IMR-90 (cell line): ENCODE measurements around the gene HCFC1R1. TPM values are rescaled to one million over a fixed set of nuclear protein-coding genes. Genes with fewer than 3 reads are reported as not detected.

Source experiments
- ATAC-seq: fragments of 200-7000 bp; cut with Tn5 transposase; 2 replicates; pipeline ENCODE4 v1.9.1; 2020; ENCODE audit warnings: low read depth, mild to moderate bottlenecking, moderate library complexity
- BruUV-seq: library from RNA; stranded (reverse); fragments of 400-500 nt; replicated peaks from 2 replicates; lab custom pipeline; 2021; lab: Mats Ljungman, UMichigan
- CTCF ChIA-PET: fragments of 300-600 bp; formaldehyde crosslinking; extraction: SDS; loops from one replicate; lab custom pipeline; 2021; ENCODE audit warnings: antibody characterized with exemption; lab: Yijun Ruan, JAX
- POLR2A ChIA-PET: fragments of 300-600 bp; sonication (Branson Sonifier 250); formaldehyde crosslinking; loops from one replicate; lab custom pipeline; 2022; ENCODE audit warnings: antibody characterized with exemption; ENCODE audit not compliant: unreplicated experiment; lab: Charles Lee
- DNase-seq: peaks from one replicate; pipeline ENCODE4 v3.0.0; 2013
- H2AFZ ChIP-seq: replicated peaks from 2 replicates; pipeline ENCODE3; 2013; ENCODE audit warnings: low read length, mild to moderate bottlenecking; ENCODE audit not compliant: poor library complexity
- H2AK5ac ChIP-seq: 2 replicates; pipeline ENCODE4 v1.6.1; 2013; ENCODE audit warnings: low read depth, low read length, inconsistent platforms
- H2AK9ac ChIP-seq: replicated peaks from 2 replicates; pipeline ENCODE3; 2013; ENCODE audit warnings: mild to moderate bottlenecking, low read depth, low read length, moderate library complexity; ENCODE audit not compliant: poor library complexity
- H2BK120ac ChIP-seq: 2 replicates; pipeline ENCODE4 v1.6.1; 2013; ENCODE audit warnings: low read depth, low read length, inconsistent platforms
- H2BK15ac ChIP-seq: 3 replicates; pipeline ENCODE4 v1.6.1; 2013; ENCODE audit warnings: low read depth, low read length, inconsistent platforms
- H2BK20ac ChIP-seq: 2 replicates; pipeline ENCODE4 v1.6.1; 2013; ENCODE audit warnings: low read depth, mild to moderate bottlenecking, inconsistent platforms, low read length, moderate library complexity
- H2BK5ac ChIP-seq: 2 replicates; pipeline ENCODE4 v1.6.1; 2013; ENCODE audit warnings: mild to moderate bottlenecking, low read depth, low read length, inconsistent platforms; ENCODE audit not compliant: poor library complexity, severe bottlenecking
- H3K14ac ChIP-seq: replicated peaks from 2 replicates; pipeline ENCODE4 v1.6.1; 2013; ENCODE audit warnings: low read depth, low read length, inconsistent platforms
- H3K18ac ChIP-seq: 2 replicates; pipeline ENCODE4 v1.6.1; 2013; ENCODE audit warnings: low read depth, low read length, control low read depth
- H3K23ac ChIP-seq: 2 replicates; pipeline ENCODE4 v1.6.1; 2013; ENCODE audit warnings: low read depth, low read length, inconsistent platforms
- H3K27ac ChIP-seq: 2 replicates; pipeline ENCODE4 v1.5.1; 2013; ENCODE audit warnings: mild to moderate bottlenecking, control low read depth, low read length; ENCODE audit not compliant: insufficient read depth
- H3K27me3 ChIP-seq: 2 replicates; pipeline ENCODE4 v1.6.1; 2013; ENCODE audit warnings: low read length; ENCODE audit not compliant: control insufficient read depth, insufficient read depth
- H3K36me3 ChIP-seq: 2 replicates; pipeline ENCODE4 v1.6.1; 2013; ENCODE audit warnings: low read length, mixed read lengths; ENCODE audit not compliant: control insufficient read depth, insufficient read depth
- H3K4ac ChIP-seq: 2 replicates; pipeline ENCODE4 v1.6.1; 2013; ENCODE audit warnings: low read depth, low read length, inconsistent platforms
- H3K4me1 ChIP-seq: 2 replicates; pipeline ENCODE4 v1.6.1; 2013; ENCODE audit warnings: low read length, mixed read lengths; ENCODE audit not compliant: control insufficient read depth, insufficient read depth
- H3K4me2 ChIP-seq: 2 replicates; pipeline ENCODE4 v1.6.1; 2013; ENCODE audit warnings: low read depth, mild to moderate bottlenecking, control low read depth, low read length, moderate library complexity
- H3K4me3 ChIP-seq: 2 replicates; pipeline ENCODE4 v1.5.1; 2013; ENCODE audit warnings: low read depth, mild to moderate bottlenecking, control low read depth, low read length, moderate library complexity; ENCODE audit not compliant: insufficient read depth
- H3K56ac ChIP-seq: 2 replicates; pipeline ENCODE4 v1.6.1; 2013; ENCODE audit warnings: low read length, inconsistent platforms; ENCODE audit not compliant: insufficient read depth; ENCODE audit errors: extremely low read depth
- H3K79me1 ChIP-seq, 2 experiments: 2 replicates each; pipeline ENCODE4 v1.6.1; 2013; ENCODE audit warnings: low read length in 2 of 2, inconsistent platforms in 1 of 2, low read depth in 1 of 2
- H3K9ac ChIP-seq: 2 replicates; pipeline ENCODE4 v1.6.1; 2013; ENCODE audit warnings: low read depth, low read length, control low read depth
- H3K9me1 ChIP-seq: 2 replicates; pipeline ENCODE4 v1.6.1; 2013; ENCODE audit warnings: low read length, inconsistent platforms; ENCODE audit not compliant: insufficient read depth
- H3K9me3 ChIP-seq: 2 replicates; pipeline ENCODE4 v1.6.1; 2013; ENCODE audit warnings: low read length; ENCODE audit not compliant: control insufficient read depth, insufficient read depth
- H4K20me1 ChIP-seq: 2 replicates; pipeline ENCODE4 v1.6.1; 2013; ENCODE audit warnings: low read length, inconsistent platforms; ENCODE audit not compliant: insufficient read depth
- H4K5ac ChIP-seq: 2 replicates; pipeline ENCODE4 v1.6.1; 2013; ENCODE audit warnings: mild to moderate bottlenecking, low read depth, low read length, control low read depth
- H4K8ac ChIP-seq, 2 experiments: 2 replicates each; pipeline ENCODE4 v1.6.1; 2013; ENCODE audit warnings: low read depth in 2 of 2, low read length in 2 of 2, control low read depth in 1 of 2, inconsistent platforms in 1 of 2
- H4K91ac ChIP-seq: 2 replicates; pipeline ENCODE4 v1.6.1; 2013; ENCODE audit warnings: low read depth, low read length, inconsistent platforms; ENCODE audit not compliant: insufficient read depth
- RCOR1 ChIP-seq: IDR thresholded peaks from 2 replicates; pipeline ENCODE4 v1.6.1; 2012; ENCODE audit warnings: mild to moderate bottlenecking, low read length, improper control_type of control experiment; ENCODE audit not compliant: insufficient replicate concordance
- WGBS, 2 experiments: methylation state at CpG; one replicate each; pipeline versions ENCODE4 v1.1.5 to v1.1.7; 2013; ENCODE audit warnings: missing lambda C conversion rate in 2 of 2; ENCODE audit not compliant: insufficient read length in 1 of 2; ENCODE audit errors: extremely low coverage in 2 of 2; 5-methylcytosine and 5-hydroxymethylcytosine counted together
- dilution Hi-C: fragments of 300-500 bp; cut with HindIII; formaldehyde crosslinking; loops from one replicate; pipeline ENCODE4 v1.14.3; 2018; ENCODE audit warnings: low sequenced_read_pairs; ENCODE audit not compliant: unreplicated experiment
- in situ Hi-C: fragments of 300-500 bp; cut with MboI; formaldehyde crosslinking; loops from 3 replicates; pipeline ENCODE4 v1.14.3; 2019; ENCODE audit warnings: low sequenced_read_pairs, inconsistent platforms, mixed read lengths
- intact Hi-C: fragments of 100-400 bp; cut with micrococcal nuclease; formaldehyde crosslinking; loops from 2 replicates; pipeline ENCODE4 v1.10.0; 2022
- polyA plus RNA-seq, 3 experiments: library from polyadenylated mRNA; depleted of rRNA; stranded (reverse); fragments of >200 nt; gene quantifications; 2 replicates each; pipeline ENCODE4 v1.2.3, GENCODE V29; 2012; ENCODE audit warnings: low replicate concordance in 1 of 3
- total RNA-seq: library from RNA; depleted of rRNA; stranded (reverse); fragments of >200 nt; gene quantifications from 2 replicates; pipeline ENCODE4 v1.2.3, GENCODE V29; 2012

The HCFC1R1 gene
- total and polyA plus RNA-seq, 2 of the 4 experiments (the other 2 are of a cell fraction) = 7.2 to 57.9 TPM

DNA sequence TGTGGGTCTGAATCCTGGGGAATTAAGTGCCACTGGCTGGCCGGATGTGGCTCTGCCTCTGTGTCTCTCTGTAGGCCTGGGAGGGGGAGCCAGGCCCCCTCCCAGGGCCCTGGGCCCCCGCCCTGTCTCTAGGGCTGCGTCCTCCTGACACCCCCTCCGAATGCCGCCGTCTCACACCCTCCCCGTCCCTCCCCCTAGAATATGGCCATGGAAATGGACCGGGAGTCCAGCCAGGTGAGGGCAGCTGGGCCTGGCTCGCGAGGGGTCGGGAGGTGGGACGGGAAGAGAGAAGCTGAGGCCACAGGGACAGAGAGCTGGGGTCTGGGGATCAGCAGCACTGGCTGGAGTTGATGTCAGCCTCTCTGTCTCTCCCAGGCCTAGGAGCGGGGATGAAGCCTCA, 27.4 kb downstream of the HCFC1R1 start:
- POLR2A ChIA-PET = no interaction called here
- H3K4me1 ChIP-seq = no peaks in the 10 kb centered on the region

More for the DNA sequence above, 27.4 kb downstream of the HCFC1R1 start:
- no peak overlapping the region for H4K8ac ChIP-seq
- H3K9me3 ChIP-seq = no peaks in the 10 kb centered on the region
- H3K27me3 ChIP-seq = peaks cover 54% of the 10 kb centered on the region
- no peak overlapping the region for H3K9ac ChIP-seq
- no peak overlapping the region for H2BK15ac ChIP-seq
- no peaks in the 10 kb centered on the region for H4K20me1 ChIP-seq
- in situ Hi-C loops (no loop called here), dilution Hi-C loops (no loop called here), intact Hi-C loops (no loop called here)
- no peak overlapping the region for H3K4ac ChIP-seq
- no peak overlapping the region for H3K18ac ChIP-seq
- no peaks in the 10 kb centered on the region for H3K79me1 ChIP-seq
- H3K14ac ChIP-seq = no peak overlapping the region
- BruUV-seq = no TSS peak
- H2BK5ac ChIP-seq = no peak overlapping the region
- ATAC-seq = no peak
- H2BK120ac ChIP-seq = no peak overlapping the region
- H3K4me2 ChIP-seq = no peak overlapping the region
- no peak overlapping the region for H2BK20ac ChIP-seq
- no peak overlapping the region for H3K56ac ChIP-seq
- H3K27ac ChIP-seq = no peak overlapping the region
- no peak overlapping the region for H3K23ac ChIP-seq
- H2AK9ac ChIP-seq = no peak overlapping the region
- no peak overlapping the region for H4K5ac ChIP-seq
- no peak for TF ChIP-seq RCOR1
- WGBS, 2 experiments = no CpG with 5 or more reads among the region's 13 CpGs
- no peak overlapping the region for H4K91ac ChIP-seq
- CTCF ChIA-PET = no interaction called here
- DNase-seq = no peak
- no peak overlapping the region for H2AK5ac ChIP-seq
- no peaks in the 10 kb centered on the region for H3K36me3 ChIP-seq
- no peak overlapping the region for H2AFZ ChIP-seq
- no peak overlapping the region for H3K4me3 ChIP-seq
- H3K9me1 ChIP-seq = no peaks in the 10 kb centered on the region
